ENCODE data around the gene CPM. TPM values are rescaled to one million over a fixed set of nuclear protein-coding genes. Genes with fewer than 3 reads are reported as not detected.

CPM gene
- total and polyA plus RNA-seq, 10 of the 15 experiments (the other 5 are each of a cell fraction or from before 2014, with no cell fraction given): 0.06 to 1.7 (median 0.41) TPM

GRCh38 chr12:68808388-68809189, 124.4 kb downstream of the CPM start (continued):
- TF ChIP-seq ATF2 (IDR thresholded peaks at IDR 0.05; ENCODE audit: low read length): peak; percentile 77; the same call in 1 of the 2 replicates
- TF ChIP-seq CBX5 (IDR thresholded peaks at IDR 0.05; ENCODE audit: low read depth): no peak
- TF ChIP-seq STAT3 (IDR thresholded peaks at IDR 0.05; ENCODE audit: low read depth, low read length): no peak
- no peak for TF ChIP-seq RAD51 (IDR thresholded peaks at IDR 0.05)
- no peak for TF ChIP-seq SIX5 (IDR thresholded peaks at IDR 0.05; ENCODE audit: low read depth, low read length, severe bottlenecking)
- TF ChIP-seq KDM1A (IDR thresholded peaks at IDR 0.05; ENCODE audit: borderline replicate concordance): no peak
- TF ChIP-seq MAX (IDR thresholded peaks at IDR 0.05; ENCODE audit: low read depth, low read length): no peak; the same call in 1 of the 2 replicates
- no peak for TF ChIP-seq FOS (IDR thresholded peaks at IDR 0.05; ENCODE audit: borderline replicate concordance, extremely low read depth, insufficient read length)
- peak; percentile 21; the same call in 1 of the 2 replicates for TF ChIP-seq LARP7 (IDR thresholded peaks at IDR 0.05)
- TF ChIP-seq E2F8 (IDR thresholded peaks at IDR 0.05; ENCODE audit: low read depth, partially characterized antibody): no peak
- TF ChIP-seq CUX1 (IDR thresholded peaks at IDR 0.05; ENCODE audit: insufficient replicate concordance, low read depth, low read length): no peak
- TF ChIP-seq CREB1 (IDR thresholded peaks at IDR 0.05; ENCODE audit: low read depth): peak; percentile 72
- TF ChIP-seq HSF1 (IDR thresholded peaks at IDR 0.05; ENCODE audit: low read depth, low read length): no peak
- TF ChIP-seq ZBED1 (IDR thresholded peaks at IDR 0.05; ENCODE audit: borderline replicate concordance): peak; percentile 90
- TF ChIP-seq TCF7 (IDR thresholded peaks at IDR 0.05; ENCODE audit: borderline replicate concordance): peak; percentile 49; the same call in 1 of the 2 replicates
- TF ChIP-seq CHD4 (IDR thresholded peaks at IDR 0.05): no peak
- TF ChIP-seq CHD2 (IDR thresholded peaks at IDR 0.05; ENCODE audit: borderline replicate concordance, low read depth, low read length): peak; percentile 77; the same call in 1 of the 2 replicates

All from GM12878 (cell line).